Measurements from ENCODE around the gene ARHGDIA. TPM values are rescaled to one million over a fixed set of nuclear protein-coding genes. Genes with fewer than 3 reads are reported as not detected.

ARHGDIA gene
- total RNA-seq, 4 donors from 2014 or later = 31.2 to 350 (median 55.1) TPM

- H3K4me1 ChIP-seq = peaks cover 0 to 26% of the 10 kb centered on the region in 2 donors
- TF ChIP-seq CTCF (IDR thresholded peaks at IDR 0.05) (peak in 3 of 4 experiments; percentile 39 to 66 (median 45)), POLR2A (IDR thresholded peaks at IDR 0.05) (peak; percentile 92 to 99)
- no peaks in the 10 kb centered on the region for H3K9me3 ChIP-seq
- intact Hi-C loops (cut with DNase I; ENCODE audit: low total_unique reads) = no loop called here
- H3K27me3 ChIP-seq = no peaks in the 10 kb centered on the region
- H3K4me3 ChIP-seq = peak overlapping the region; percentile 74 to 88
- H3K27ac ChIP-seq = peak overlapping the region; percentile 96 to 97
- DNase-seq = peak; percentile 93 to 94
- no peaks in the 10 kb centered on the region for H3K36me3 ChIP-seq
Measured at GRCh38 chr17:81871387-81872230, 472 bp upstream of the ARHGDIA start.

GRCh38 chr17:81870131-81870980, 781 bp downstream of the ARHGDIA start:
- H3K4me3 ChIP-seq = peak overlapping the region; percentile 74 to 88
- peak overlapping the region; percentile 96 to 97 for H3K27ac ChIP-seq
- intact Hi-C loops (cut with DNase I; ENCODE audit: low total_unique reads) = no loop called here
- H3K9me3 ChIP-seq = no peaks in the 10 kb centered on the region
- no peak for TF ChIP-seq CTCF (IDR thresholded peaks at IDR 0.05)
- no peak for TF ChIP-seq POLR2A (IDR thresholded peaks at IDR 0.05)
- peak; percentile 42 to 48 for DNase-seq
- H3K27me3 ChIP-seq = no peaks in the 10 kb centered on the region
- no peaks in the 10 kb centered on the region for H3K36me3 ChIP-seq
- peaks cover 0 to 34% of the 10 kb centered on the region in 2 donors for H3K4me1 ChIP-seq

GRCh38 chr17:81869221-81870130, 1.7 kb downstream of the ARHGDIA start:
- Histone ChIP-seq H3K9me3 (no peaks in the 10 kb centered on the region), H3K4me3 (peak overlapping the region; percentile 74 to 88), H3K36me3 (no peaks in the 10 kb centered on the region), H3K27me3 (no peaks in the 10 kb centered on the region), H3K27ac (peak overlapping the region; percentile 96 to 97), H3K4me1 (peaks cover 0 to 34% of the 10 kb centered on the region in 2 donors)
- TF ChIP-seq POLR2A (IDR thresholded peaks at IDR 0.05) (no peak), CTCF (IDR thresholded peaks at IDR 0.05) (peak; percentile 61 to 94 (median 74))
- DNase-seq = peak; percentile 44 to 61
- intact Hi-C loops (cut with DNase I; ENCODE audit: low total_unique reads) = no loop called here

GRCh38 chr17:81868674-81869220, 2.4 kb downstream of the ARHGDIA start:
- intact Hi-C loops (cut with DNase I; ENCODE audit: low total_unique reads) = no loop called here
- Histone ChIP-seq H3K9me3 (no peaks in the 10 kb centered on the region), H3K27ac (peak overlapping the region; percentile 96 to 97), H3K4me3 (peak overlapping the region in 1 of 2 donors; percentile 88), H3K36me3 (no peaks in the 10 kb centered on the region), H3K4me1 (peaks cover 0 to 34% of the 10 kb centered on the region in 2 donors), H3K27me3 (no peaks in the 10 kb centered on the region)
- TF ChIP-seq CTCF (IDR thresholded peaks at IDR 0.05) = no peak
- TF ChIP-seq POLR2A (IDR thresholded peaks at IDR 0.05) = no peak
- DNase-seq = peak; percentile 75 to 83
